ENCODE data around the gene MYO10.

MYO10 gene

GRCh38 chr5:16787278-16787677 lies 148.8 kb downstream of the MYO10 start:
- no peak overlapping the region for H3K4me3 ChIP-seq (ENCODE audit: low read depth in 1 of 2, low read length in 1 of 2)
- no peaks in the 10 kb centered on the region for H3K36me3 ChIP-seq
- TF ChIP-seq CTCF (IDR thresholded peaks at IDR 0.05), result no peak
- H3K9me3 ChIP-seq, result no peaks in the 10 kb centered on the region
- H3K27me3 ChIP-seq, result no peaks in the 10 kb centered on the region
- H3K4me1 ChIP-seq (ENCODE audit: control insufficient read depth in 1 of 2, insufficient read depth in 1 of 2, low read depth in 1 of 2, low read length in 1 of 2), result peaks cover 0 to 3% of the 10 kb centered on the region in 2 experiments
- no peak overlapping the region for H3K27ac ChIP-seq

DNA sequence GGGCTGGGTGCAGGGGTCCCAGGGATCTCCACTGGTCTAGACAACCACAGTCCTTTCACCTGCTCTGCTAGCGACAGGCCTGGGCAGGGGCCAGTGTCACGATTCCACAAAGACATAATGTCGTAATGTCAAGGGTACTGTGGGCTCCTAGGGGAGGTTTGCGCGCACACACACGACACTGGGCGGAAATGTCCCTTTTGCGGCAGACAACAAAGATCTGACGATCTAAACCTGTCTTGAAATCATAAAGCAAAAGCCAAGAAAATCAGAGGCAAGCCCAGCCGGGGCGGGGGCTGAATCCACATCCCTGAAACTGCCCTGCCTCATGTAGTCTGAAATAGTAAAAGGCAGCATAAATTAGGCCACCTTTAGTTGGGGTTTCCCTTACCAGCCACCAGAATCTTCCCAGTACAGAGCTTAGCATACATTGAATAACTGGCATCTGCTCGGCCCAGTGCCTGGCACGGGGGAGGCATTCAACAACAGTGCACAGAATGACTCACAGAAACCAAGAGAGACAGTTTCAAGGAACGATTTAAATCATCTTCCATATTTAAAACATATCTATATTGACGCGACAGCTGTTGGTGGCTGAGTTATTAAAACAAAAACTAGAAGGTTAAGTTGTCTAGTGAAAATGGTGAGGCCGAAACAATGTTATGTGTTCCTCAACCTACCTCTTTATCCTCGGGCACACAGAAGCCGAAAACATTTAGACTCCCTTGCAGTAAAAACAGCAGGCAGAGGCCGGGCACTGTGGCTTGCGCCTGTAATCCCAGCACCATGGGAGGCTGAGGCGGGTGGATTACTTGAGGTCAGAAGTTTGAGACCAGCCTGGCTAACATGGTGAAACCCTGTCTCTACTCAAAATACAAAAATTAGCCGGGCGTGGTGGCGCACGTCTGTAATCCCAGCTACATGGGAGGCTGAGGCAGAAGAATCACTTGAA lies 151.0 kb downstream of the MYO10 start:
- no peak overlapping the region for H3K27ac ChIP-seq
- no peaks in the 10 kb centered on the region for H3K4me1 ChIP-seq (ENCODE audit: control insufficient read depth in 1 of 2, insufficient read depth in 1 of 2, low read depth in 1 of 2, low read length in 1 of 2)
- TF ChIP-seq CTCF (IDR thresholded peaks at IDR 0.05), result no peak
- no peak overlapping the region for H3K4me3 ChIP-seq (ENCODE audit: low read depth in 1 of 2, low read length in 1 of 2)
- no peaks in the 10 kb centered on the region for H3K27me3 ChIP-seq
- no peaks in the 10 kb centered on the region for H3K9me3 ChIP-seq
- no peaks in the 10 kb centered on the region for H3K36me3 ChIP-seq

DNA sequence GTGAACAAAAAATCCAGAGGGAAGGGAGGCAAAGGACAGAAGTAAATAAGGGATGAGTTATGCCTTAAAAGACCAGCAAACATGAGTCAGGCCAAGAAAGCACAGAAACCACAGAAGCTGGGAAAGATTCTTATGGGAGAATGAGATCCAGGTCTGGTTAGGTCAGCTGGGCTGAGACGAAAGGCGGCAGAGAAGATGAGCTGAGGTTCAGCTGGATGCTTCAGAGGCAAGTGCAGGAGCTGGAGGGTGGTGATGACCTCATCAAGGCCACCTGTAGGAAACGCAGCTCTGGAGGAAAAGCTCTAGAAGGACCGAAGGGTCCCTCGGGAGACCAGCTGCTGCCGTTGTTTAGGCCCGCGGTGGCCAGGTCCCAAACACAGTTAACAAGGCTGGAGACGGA lies 152.0 kb downstream of the MYO10 start:
- Histone ChIP-seq H3K9me3 (no peaks in the 10 kb centered on the region), H3K27me3 (no peaks in the 10 kb centered on the region), H3K27ac (no peak overlapping the region), H3K4me3 (ENCODE audit: low read depth in 1 of 2, low read length in 1 of 2) (no peak overlapping the region), H3K36me3 (no peaks in the 10 kb centered on the region), H3K4me1 (ENCODE audit: control insufficient read depth in 1 of 2, insufficient read depth in 1 of 2, low read depth in 1 of 2, low read length in 1 of 2) (no peaks in the 10 kb centered on the region)
- no peak for TF ChIP-seq CTCF (IDR thresholded peaks at IDR 0.05)

- TF ChIP-seq CTCF (IDR thresholded peaks at IDR 0.05), result no peak
- no peaks in the 10 kb centered on the region for H3K4me1 ChIP-seq (ENCODE audit: control insufficient read depth in 1 of 2, insufficient read depth in 1 of 2, low read depth in 1 of 2, low read length in 1 of 2)
- no peaks in the 10 kb centered on the region for H3K36me3 ChIP-seq
- no peaks in the 10 kb centered on the region for H3K9me3 ChIP-seq
- H3K27me3 ChIP-seq, result no peaks in the 10 kb centered on the region
- no peak overlapping the region for H3K27ac ChIP-seq
- H3K4me3 ChIP-seq (ENCODE audit: low read depth in 1 of 2, low read length in 1 of 2), result no peak overlapping the region
These were observed 154.1 kb downstream of the MYO10 start for GRCh38 chr5:16781828-16782626.

DNA sequence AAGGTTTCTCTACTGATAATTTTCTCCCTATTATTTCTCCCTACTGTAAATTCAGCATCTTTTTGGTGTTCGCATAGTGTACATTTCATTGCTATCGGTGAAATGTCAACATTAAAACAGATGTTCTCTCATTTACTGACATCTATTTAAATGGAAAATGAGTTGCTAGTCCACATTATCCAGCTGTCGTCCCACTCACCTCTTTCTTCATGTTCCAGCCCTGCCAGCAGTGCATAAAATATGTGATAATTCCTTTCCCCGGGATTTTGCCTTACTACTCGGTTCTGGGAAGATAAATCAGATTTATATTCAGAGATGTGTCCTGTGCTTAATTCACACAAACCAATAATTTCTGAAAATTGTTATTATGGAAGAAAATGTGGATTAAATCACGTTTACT lies 155.8 kb downstream of the MYO10 start:
- TF ChIP-seq CTCF (IDR thresholded peaks at IDR 0.05), result no peak
- H3K9me3 ChIP-seq, result no peaks in the 10 kb centered on the region
- H3K27me3 ChIP-seq, result no peaks in the 10 kb centered on the region
- H3K27ac ChIP-seq, result no peak overlapping the region
- H3K36me3 ChIP-seq, result no peaks in the 10 kb centered on the region
- no peaks in the 10 kb centered on the region for H3K4me1 ChIP-seq (ENCODE audit: control insufficient read depth in 1 of 2, insufficient read depth in 1 of 2, low read depth in 1 of 2, low read length in 1 of 2)
- H3K4me3 ChIP-seq (ENCODE audit: low read depth in 1 of 2, low read length in 1 of 2), result no peak overlapping the region

Measured in neutrophil (primary cell).